K562 (cell line): ENCODE results near the gene NIPAL4. TPM values are rescaled to one million over a fixed set of nuclear protein-coding genes. Genes with fewer than 3 reads are reported as not detected.

Experiments used
- CEBPB ChIP-seq: fragments of 450-650 bp; IDR thresholded peaks from 2 replicates; pipeline ENCODE4 v1.6.1; 2016; ENCODE audit warnings: missing genetic modification characterization, missing compliant biosample characterization
- CEBPG ChIP-seq, 3 experiments: fragments of 200-800 bp in 1 of 3; sonication (Bioruptor generic) in 1 of 3; sonication (generic) in 1 of 3; formaldehyde crosslinking in 1 of 3; IDR thresholded peaks in 2 of 3; conservative IDR thresholded peaks in 1 of 3; 2 replicates each; pipeline versions ENCODE4 v1.6.1 to v1.8.0; 2016 to 2022; ENCODE audit warnings: missing compliant biosample characterization in 2 of 3, missing genetic modification characterization in 2 of 3, mild to moderate bottlenecking in 1 of 3, missing genetic modification reagents in 1 of 3
- CTBP1 ChIP-seq: fragments of 450-650 bp; IDR thresholded peaks from 2 replicates; pipeline ENCODE4 v1.6.1; 2016; ENCODE audit warnings: borderline replicate concordance
- EP300 ChIP-seq: IDR thresholded peaks from 2 replicates; pipeline ENCODE4 v1.6.1; 2012; ENCODE audit warnings: low read length, improper control_type of control experiment
- HDAC3 ChIP-seq: fragments of 450-650 bp; IDR thresholded peaks from 2 replicates; pipeline ENCODE4 v1.6.1; 2018; ENCODE audit warnings: borderline replicate concordance, mild to moderate bottlenecking, moderate library complexity; ENCODE audit not compliant: partially characterized antibody
- MAFF ChIP-seq: IDR thresholded peaks from 2 replicates; pipeline ENCODE4 v1.6.1; 2012; ENCODE audit warnings: low read length, improper control_type of control experiment
- MBD2 ChIP-seq: sonication (generic); IDR thresholded peaks from 2 replicates; pipeline ENCODE4 v1.6.1; 2016; ENCODE audit warnings: low read depth, borderline replicate concordance
- NFE2L1 ChIP-seq: fragments of 450-650 bp; IDR thresholded peaks from 2 replicates; pipeline ENCODE4 v1.6.1; 2016; ENCODE audit warnings: missing genetic modification characterization, low read depth, mild to moderate bottlenecking, missing compliant biosample characterization, moderate library complexity, borderline replicate concordance
- NRF1 ChIP-seq, 2 experiments: fragments of 450-650 bp; IDR thresholded peaks in 1 of 2; conservative IDR thresholded peaks in 1 of 2; 2 replicates each; pipeline ENCODE4 v1.6.1; 2014; ENCODE audit warnings: mild to moderate bottlenecking in 2 of 2
- PRMT5 ChIP-seq: sonication (generic); formaldehyde crosslinking; IDR thresholded peaks from 2 replicates; pipeline ENCODE4 v1.5.0; 2020; ENCODE audit warnings: missing genetic modification reagents
- RBM25 ChIP-seq: fragments of 200-400 bp; formaldehyde crosslinking; IDR thresholded peaks from 2 replicates; pipeline ENCODE4 v1.6.1; 2018; ENCODE audit warnings: low read length, low read depth, moderate library complexity; ENCODE audit not compliant: severe bottlenecking
- RHOXF2B ChIP-seq: fragments of 250-450 bp; sonication (Bioruptor Pico); conservative IDR thresholded peaks from 2 replicates; pipeline ENCODE4 v1.5.1; 2021
- SMC3 ChIP-seq: conservative IDR thresholded peaks from 2 replicates; pipeline ENCODE4 v1.6.1; 2011; ENCODE audit warnings: low read depth, low read length, improper control_type of control experiment; ENCODE audit not compliant: insufficient read depth
- SNAPC5 ChIP-seq: fragments of 250-450 bp; sonication (Bioruptor Pico); IDR thresholded peaks from 2 replicates; pipeline ENCODE4 v1.8.0; 2021; ENCODE audit warnings: moderate library complexity, mild to moderate bottlenecking, inconsistent platforms
- TCF3 ChIP-seq: sonication (generic); formaldehyde crosslinking; IDR thresholded peaks from 2 replicates; pipeline ENCODE4 v1.4.0; 2020; ENCODE audit warnings: mild to moderate bottlenecking, missing genetic modification reagents
- TRIM24 ChIP-seq, 2 experiments: fragments of 450-650 bp; IDR thresholded peaks; 2 replicates each; pipeline ENCODE4 v1.6.1; 2016
- VEZF1 ChIP-seq: fragments of 200-800 bp; sonication (Bioruptor generic); IDR thresholded peaks from 2 replicates; pipeline ENCODE4 v1.6.1; 2017; ENCODE audit warnings: missing genetic modification characterization, missing compliant biosample characterization
- ZNF830 ChIP-seq: fragments of 250-450 bp; sonication (Bioruptor Pico); IDR thresholded peaks from 2 replicates; pipeline ENCODE4 v1.5.0; 2021; ENCODE audit warnings: mild to moderate bottlenecking
- polyA plus RNA-seq, 8 experiments: library from polyadenylated mRNA; depleted of rRNA in 4 of 8; stranded (reverse) in 5 of 8; unstranded in 3 of 8; fragments of >200 nt; fragmentation: Nextera tagmentation in 2 of 8; fragmentation: Illumina TruSeq in 1 of 8; extraction: Ambion mirVana in 2 of 8; extraction: Trizol in 1 of 8; gene quantifications; 2 replicates each; pipeline versions ENCODE4 v1.2.1 to v1.2.3, GENCODE V29; 2011 to 2014; ENCODE audit warnings: inconsistent platforms in 1 of 8, missing spikeins in 1 of 8
- total RNA-seq, 7 experiments: library from RNA; depleted of rRNA in 6 of 7; stranded (reverse); fragments of >200 nt in 6 of 7; fragmentation: Illumina TruSeq in 2 of 7; extraction: Trizol in 2 of 7; gene quantifications; 2 replicates each; pipeline versions ENCODE4 v1.2.1 to v1.2.3, GENCODE V29; 2011 to 2021; ENCODE audit warnings: low replicate concordance in 1 of 7
- TF ChIP-seq, protein P1 (sequence below): fragments of 150-350 bp; conservative IDR thresholded peaks from 2 replicates; pipeline ENCODE4 v1.6.1; 2014; ENCODE audit warnings: low read length
- TF ChIP-seq, protein P2 (sequence below): fragments of 250-450 bp; sonication (Bioruptor Pico); IDR thresholded peaks from 2 replicates; pipeline ENCODE4 v1.9.0; 2021; ENCODE audit warnings: mild to moderate bottlenecking
- TF ChIP-seq, protein P3 (sequence below): fragments of 450-650 bp; formaldehyde crosslinking; IDR thresholded peaks from 2 replicates; pipeline ENCODE4 v1.4.0; 2022; ENCODE audit warnings: mild to moderate bottlenecking, moderate library complexity
- TF ChIP-seq, protein P4 (sequence below): fragments of 450-650 bp; IDR thresholded peaks from 2 replicates; pipeline ENCODE4 v1.6.1; 2016

The NIPAL4 gene
- total and polyA plus RNA-seq, 9 of the 15 experiments (the other 6 are each of a cell fraction or from before 2014, with no cell fraction given) = not detected

- TF ChIP-seq, protein P1, sequence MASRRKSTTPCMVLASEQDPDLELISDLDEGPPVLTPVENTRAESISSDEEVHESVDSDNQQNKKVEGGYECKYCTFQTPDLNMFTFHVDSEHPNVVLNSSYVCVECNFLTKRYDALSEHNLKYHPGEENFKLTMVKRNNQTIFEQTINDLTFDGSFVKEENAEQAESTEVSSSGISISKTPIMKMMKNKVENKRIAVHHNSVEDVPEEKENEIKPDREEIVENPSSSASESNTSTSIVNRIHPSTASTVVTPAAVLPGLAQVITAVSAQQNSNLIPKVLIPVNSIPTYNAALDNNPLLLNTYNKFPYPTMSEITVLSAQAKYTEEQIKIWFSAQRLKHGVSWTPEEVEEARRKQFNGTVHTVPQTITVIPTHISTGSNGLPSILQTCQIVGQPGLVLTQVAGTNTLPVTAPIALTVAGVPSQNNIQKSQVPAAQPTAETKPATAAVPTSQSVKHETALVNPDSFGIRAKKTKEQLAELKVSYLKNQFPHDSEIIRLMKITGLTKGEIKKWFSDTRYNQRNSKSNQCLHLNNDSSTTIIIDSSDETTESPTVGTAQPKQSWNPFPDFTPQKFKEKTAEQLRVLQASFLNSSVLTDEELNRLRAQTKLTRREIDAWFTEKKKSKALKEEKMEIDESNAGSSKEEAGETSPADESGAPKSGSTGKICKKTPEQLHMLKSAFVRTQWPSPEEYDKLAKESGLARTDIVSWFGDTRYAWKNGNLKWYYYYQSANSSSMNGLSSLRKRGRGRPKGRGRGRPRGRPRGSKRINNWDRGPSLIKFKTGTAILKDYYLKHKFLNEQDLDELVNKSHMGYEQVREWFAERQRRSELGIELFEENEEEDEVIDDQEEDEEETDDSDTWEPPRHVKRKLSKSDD = no peak
- TF ChIP-seq CEBPB (tag) (peak; percentile 97), PRMT5 (CRISPR knock-in tag) (no peak), ZNF830 (no peak), RBM25 (peak; percentile 83), VEZF1 (CRISPR knock-in tag) (peak; percentile 73), RHOXF2B (CRISPR knock-in tag) (no peak), CTBP1 (peak; percentile 53; the same call in 1 of the 2 replicates), NRF1 (conservative IDR thresholded peaks at IDR 0.05 in 1 of 2, IDR thresholded peaks at IDR 0.05 in 1 of 2) (no peak), HDAC3 (peak; percentile 30), TRIM24 (IDR thresholded peaks at IDR 0.05) (peak; percentile 92 to 94), CEBPG (CRISPR knock-in tag; IDR thresholded peaks at IDR 0.05) (peak; percentile 75), CEBPG (tag; conservative IDR thresholded peaks at IDR 0.05 in 1 of 2, IDR thresholded peaks at IDR 0.05 in 1 of 2) (peak; percentile 94 to 96), NFE2L1 (tag) (peak; percentile 54; the same call in 1 of the 2 replicates), TCF3 (CRISPR knock-in tag) (no peak), MAFF (peak; percentile 38; the same call in 1 of the 2 replicates), EP300 (peak; percentile 47; the same call in 1 of the 2 replicates), SMC3 (no peak), SNAPC5 (CRISPR knock-in tag) (no peak), MBD2 (no peak)
- TF ChIP-seq, protein P2, sequence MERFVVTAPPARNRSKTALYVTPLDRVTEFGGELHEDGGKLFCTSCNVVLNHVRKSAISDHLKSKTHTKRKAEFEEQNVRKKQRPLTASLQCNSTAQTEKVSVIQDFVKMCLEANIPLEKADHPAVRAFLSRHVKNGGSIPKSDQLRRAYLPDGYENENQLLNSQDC = no peak
- TF ChIP-seq, protein P3, sequence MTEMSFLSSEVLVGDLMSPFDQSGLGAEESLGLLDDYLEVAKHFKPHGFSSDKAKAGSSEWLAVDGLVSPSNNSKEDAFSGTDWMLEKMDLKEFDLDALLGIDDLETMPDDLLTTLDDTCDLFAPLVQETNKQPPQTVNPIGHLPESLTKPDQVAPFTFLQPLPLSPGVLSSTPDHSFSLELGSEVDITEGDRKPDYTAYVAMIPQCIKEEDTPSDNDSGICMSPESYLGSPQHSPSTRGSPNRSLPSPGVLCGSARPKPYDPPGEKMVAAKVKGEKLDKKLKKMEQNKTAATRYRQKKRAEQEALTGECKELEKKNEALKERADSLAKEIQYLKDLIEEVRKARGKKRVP (CRISPR knock-in tag) = 0 out of 2 replicates have a peak, but pooled peaks have one; percentile 15
- TF ChIP-seq, protein P4, sequence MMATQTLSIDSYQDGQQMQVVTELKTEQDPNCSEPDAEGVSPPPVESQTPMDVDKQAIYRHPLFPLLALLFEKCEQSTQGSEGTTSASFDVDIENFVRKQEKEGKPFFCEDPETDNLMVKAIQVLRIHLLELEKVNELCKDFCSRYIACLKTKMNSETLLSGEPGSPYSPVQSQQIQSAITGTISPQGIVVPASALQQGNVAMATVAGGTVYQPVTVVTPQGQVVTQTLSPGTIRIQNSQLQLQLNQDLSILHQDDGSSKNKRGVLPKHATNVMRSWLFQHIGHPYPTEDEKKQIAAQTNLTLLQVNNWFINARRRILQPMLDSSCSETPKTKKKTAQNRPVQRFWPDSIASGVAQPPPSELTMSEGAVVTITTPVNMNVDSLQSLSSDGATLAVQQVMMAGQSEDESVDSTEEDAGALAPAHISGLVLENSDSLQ = peak; percentile 41
Observed at GRCh38 chr5:157464519-157465171, 4.6 kb downstream of the NIPAL4 start (continued).
